H9 (cell line): ENCODE results near the gene F3. TPM values are rescaled to one million over a fixed set of nuclear protein-coding genes. Genes with fewer than 3 reads are reported as not detected.

Source experiments
- DNase-seq: peaks from one replicate; pipeline ENCODE4 v3.0.0-alpha.2; 2017
- H2AFZ ChIP-seq: one replicate; pipeline ENCODE4 v1.6.1; 2013; ENCODE audit warnings: mild to moderate bottlenecking, low read length, control low read depth, moderate library complexity
- H2AK5ac ChIP-seq: 2 replicates; pipeline ENCODE4 v1.6.1; 2013; ENCODE audit warnings: low read length, control low read depth, mixed read lengths; ENCODE audit not compliant: insufficient read length
- H2BK120ac ChIP-seq: one replicate; pipeline ENCODE4 v1.6.1; 2013; ENCODE audit warnings: low read depth, mild to moderate bottlenecking, low read length, control low read depth, inconsistent platforms; ENCODE audit not compliant: poor library complexity, severe bottlenecking
- H2BK12ac ChIP-seq: 2 replicates; pipeline ENCODE4 v1.6.1; 2013; ENCODE audit warnings: low read length, control low read depth, mixed read lengths, low read depth; ENCODE audit not compliant: insufficient read length
- H2BK15ac ChIP-seq: 2 replicates; pipeline ENCODE4 v1.6.1; 2013; ENCODE audit warnings: low read depth, low read length, control low read depth
- H2BK20ac ChIP-seq: one replicate; pipeline ENCODE4 v1.6.1; 2013; ENCODE audit warnings: low read depth, mild to moderate bottlenecking, low read length, control low read depth, inconsistent platforms; ENCODE audit not compliant: poor library complexity, severe bottlenecking
- H2BK5ac ChIP-seq: 2 replicates; pipeline ENCODE4 v1.6.1; 2013; ENCODE audit warnings: low read length, control low read depth, mixed read lengths; ENCODE audit not compliant: insufficient read length
- H3K14ac ChIP-seq: 2 replicates; pipeline ENCODE4 v1.6.1; 2013; ENCODE audit warnings: low read length, control low read depth; ENCODE audit not compliant: insufficient read depth
- H3K18ac ChIP-seq: 2 replicates; pipeline ENCODE4 v1.6.1; 2013; ENCODE audit warnings: low read depth, mild to moderate bottlenecking, mixed read lengths, low read length, control low read depth; ENCODE audit not compliant: insufficient read length
- H3K23ac ChIP-seq: 2 replicates; pipeline ENCODE4 v1.6.1; 2013; ENCODE audit warnings: low read length, control low read depth, mixed read lengths, low read depth; ENCODE audit not compliant: insufficient read length
- H3K23me2 ChIP-seq: 2 replicates; pipeline ENCODE4 v1.6.1; 2013; ENCODE audit warnings: low read depth, mild to moderate bottlenecking, mixed read lengths, low read length, control low read depth; ENCODE audit not compliant: insufficient read length, poor library complexity, severe bottlenecking
- H3K27ac ChIP-seq: 2 replicates; pipeline ENCODE4 v1.5.1; 2013; ENCODE audit warnings: low read length, control low read depth, mixed read lengths, low read depth; ENCODE audit not compliant: insufficient read length
- H3K27me3 ChIP-seq: 2 replicates; pipeline ENCODE4 v1.6.1; 2013; ENCODE audit warnings: low read length, control low read depth, inconsistent platforms; ENCODE audit not compliant: insufficient read depth
- H3K4ac ChIP-seq: 2 replicates; pipeline ENCODE4 v1.6.1; 2013; ENCODE audit warnings: low read depth, mild to moderate bottlenecking, control low read depth, inconsistent platforms, low read length, moderate library complexity
- H3K4me1 ChIP-seq: 2 replicates; pipeline ENCODE4 v1.6.1; 2013; ENCODE audit warnings: low read length, control low read depth, inconsistent platforms; ENCODE audit not compliant: insufficient read depth
- H3K4me2 ChIP-seq: 2 replicates; pipeline ENCODE4 v1.6.1; 2013; ENCODE audit warnings: low read length, control low read depth, mixed read lengths; ENCODE audit not compliant: insufficient read length, insufficient read depth
- H3K56ac ChIP-seq: 2 replicates; pipeline ENCODE4 v1.6.1; 2013; ENCODE audit warnings: low read depth, mild to moderate bottlenecking, mixed read lengths, low read length, control low read depth; ENCODE audit not compliant: insufficient read length
- H3K79me1 ChIP-seq: 2 replicates; pipeline ENCODE4 v1.6.1; 2013; ENCODE audit warnings: low read depth, mild to moderate bottlenecking, moderate library complexity, low read length, control low read depth, inconsistent platforms; ENCODE audit not compliant: insufficient read depth, poor library complexity, severe bottlenecking
- H3K79me2 ChIP-seq: 2 replicates; pipeline ENCODE4 v1.6.1; 2013; ENCODE audit warnings: low read length, control low read depth, inconsistent platforms; ENCODE audit not compliant: insufficient read depth
- H3K9ac ChIP-seq: 2 replicates; pipeline ENCODE4 v1.6.1; 2013; ENCODE audit warnings: low read length, control low read depth, mixed read lengths; ENCODE audit not compliant: insufficient read length; ENCODE audit errors: extremely low read depth
- H3K9me3 ChIP-seq: one replicate; pipeline ENCODE4 v1.6.1; 2013; ENCODE audit warnings: low read depth, low read length, inconsistent platforms; ENCODE audit not compliant: control insufficient read depth
- H3T11ph ChIP-seq: one replicate; pipeline ENCODE4 v1.6.1; 2013; ENCODE audit warnings: mild to moderate bottlenecking, low read length, control low read depth, inconsistent platforms
- H4K20me1 ChIP-seq: one replicate; pipeline ENCODE4 v1.6.1; 2013; ENCODE audit not compliant: control insufficient read depth, insufficient read length, insufficient read depth
- H4K5ac ChIP-seq: 2 replicates; pipeline ENCODE4 v1.6.1; 2013; ENCODE audit warnings: low read depth, mild to moderate bottlenecking, mixed read lengths, low read length, control low read depth; ENCODE audit not compliant: insufficient read length
- H4K8ac ChIP-seq: replicated peaks from 2 replicates; pipeline ENCODE4 v1.6.1; 2013; ENCODE audit warnings: low read length, control low read depth, mixed read lengths, low read depth; ENCODE audit not compliant: insufficient read length
- H4K91ac ChIP-seq: 2 replicates; pipeline ENCODE4 v1.6.1; 2013; ENCODE audit warnings: low read depth, mild to moderate bottlenecking, moderate library complexity, mixed read lengths, low read length, control low read depth; ENCODE audit not compliant: insufficient read length
- H3K27ac Mint-ChIP-seq, 3 experiments: 2 replicates in 2 of 3; 3 replicates in 1 of 3; pipeline ENCODE4 v1.8.0; 2020 to 2021; ENCODE audit warnings: mixed read lengths in 3 of 3, mild to moderate bottlenecking in 1 of 3, moderate library complexity in 1 of 3
- H3K27me3 Mint-ChIP-seq: 2 replicates; pipeline ENCODE4 v1.8.0; 2021; ENCODE audit warnings: low read depth, mild to moderate bottlenecking, moderate library complexity, mixed read lengths
- H3K36me3 Mint-ChIP-seq, 3 experiments: 2 replicates in 2 of 3; 3 replicates in 1 of 3; pipeline ENCODE4 v1.8.0; 2020 to 2021; ENCODE audit warnings: low read depth in 3 of 3, mixed read lengths in 3 of 3; ENCODE audit not compliant: insufficient read depth in 1 of 3
- H3K4me1 Mint-ChIP-seq, 2 experiments: 2 replicates each; pipeline ENCODE4 v1.8.0; 2020; ENCODE audit warnings: mixed read lengths in 2 of 2
- H3K4me3 Mint-ChIP-seq, 2 experiments: 2 replicates in 1 of 2; 3 replicates in 1 of 2; pipeline ENCODE4 v1.8.0; 2020 to 2021; ENCODE audit warnings: mild to moderate bottlenecking in 2 of 2, mixed read lengths in 2 of 2, moderate library complexity in 1 of 2
- H3K9me3 Mint-ChIP-seq, 2 experiments: 2 replicates in 1 of 2; 3 replicates in 1 of 2; pipeline ENCODE4 v1.8.0; 2020; ENCODE audit warnings: mild to moderate bottlenecking in 2 of 2, mixed read lengths in 2 of 2, moderate library complexity in 1 of 2
- CTCF ChIP-seq: fragments of 200-600 bp; sonication (generic); conservative IDR thresholded peaks from 3 replicates; pipeline ENCODE4 v1.8.0; 2021; ENCODE audit warnings: antibody characterized with exemption, mild to moderate bottlenecking
- whole genome bisulfite sequencing: extraction: QIAGEN DNeasy Blood & Tissue Kit; methylation state at CpG from one replicate; pipeline ENCODE4 v1.1.7; 2013; ENCODE audit warnings: missing lambda C conversion rate, low lambda C conversion rate, mixed read lengths; ENCODE audit not compliant: insufficient read length; ENCODE audit errors: extremely low coverage; 5-methylcytosine and 5-hydroxymethylcytosine counted together
- total RNA-seq: library from RNA; stranded (reverse); gene quantifications from 2 replicates; pipeline ENCODE4 v1.2.1, GENCODE V29; 2021

F3 gene
- total RNA-seq, 1 experiment from 2014 or later = 21.7 TPM

- no peak overlapping the region for H4K91ac ChIP-seq
- H4K8ac ChIP-seq = no peak overlapping the region
- peaks cover 17% of the 10 kb centered on the region for H3K23me2 ChIP-seq
- Mint-ChIP-seq H3K36me3 (peaks cover 4 to 55% (median 24%) of the 10 kb centered on the region in 3 experiments; a peak in 6 of 7 replicates), H3K27ac (no peak overlapping the region), H3K27me3 (peaks cover 19% of the 10 kb centered on the region), H3K4me1 (peaks cover 36 to 47% of the 10 kb centered on the region in 2 experiments), H3K9me3 (0 out of 5 replicates have a peak, but pooled peaks cover 0 to 2% of the 10 kb centered on the region in 2 experiments), H3K4me3 (peak overlapping the region in 1 of 2 experiments; percentile 84; a peak in 2 of 5 replicates)
- no peak overlapping the region for H3K14ac ChIP-seq
- no peak overlapping the region for H2BK5ac ChIP-seq
- no peak overlapping the region for H3K18ac ChIP-seq
- H3K4me2 ChIP-seq = no peak overlapping the region
- no peak overlapping the region for H3K27ac ChIP-seq
- H3K9me3 ChIP-seq = no peaks in the 10 kb centered on the region
- H3K27me3 ChIP-seq = no peaks in the 10 kb centered on the region; the same call in 1 of the 2 replicates
- no peak for TF ChIP-seq CTCF
- H3K56ac ChIP-seq = no peak overlapping the region
- no peaks in the 10 kb centered on the region for H3K79me1 ChIP-seq
- H3K4ac ChIP-seq = no peak overlapping the region
- H2AFZ ChIP-seq = no peak overlapping the region
- H3K23ac ChIP-seq = no peak overlapping the region
- no peak overlapping the region for H2BK15ac ChIP-seq
- no peaks in the 10 kb centered on the region for H3K4me1 ChIP-seq
- H3T11ph ChIP-seq = no peak overlapping the region
- no peaks in the 10 kb centered on the region for H3K79me2 ChIP-seq
- H2BK20ac ChIP-seq = no peak overlapping the region
- H2AK5ac ChIP-seq = no peak overlapping the region
- DNase-seq = no peak
- no peaks in the 10 kb centered on the region for H4K20me1 ChIP-seq
- H4K5ac ChIP-seq = no peak overlapping the region
- no peak overlapping the region for H2BK12ac ChIP-seq
- no peak overlapping the region for H2BK120ac ChIP-seq
- no peak overlapping the region for H3K9ac ChIP-seq
- no CpG with 5 or more reads among the region's 3 CpGs for WGBS
Observed at GRCh38 chr1:94539496-94539895, 2.1 kb downstream of the F3 start.
